A549 (cell line): Measurements from ENCODE around the gene PFKFB4. TPM values are rescaled to one million over a fixed set of nuclear protein-coding genes. Genes with fewer than 3 reads are reported as not detected.

ENCODE experiments used
- ATAC-seq, 2 experiments: fragments of 200-7000 bp in 1 of 2; fragments of >200 bp in 1 of 2; cut with Nextera tagmentation in 1 of 2; cut with Tn5 transposase in 1 of 2; 3 replicates each; pipeline versions ENCODE4 v1.8.0 to v1.9.1; 2018 to 2020; ENCODE audit warnings: mild to moderate bottlenecking in 1 of 2, moderate library complexity in 1 of 2
- CTCF ChIA-PET: fragments of 300-600 bp; sonication (Branson Sonifier 250); formaldehyde crosslinking; extraction: SDS; loops from one replicate; lab custom pipeline; 2021; ENCODE audit warnings: antibody characterized with exemption, inconsistent platforms; lab: Yijun Ruan, JAX
- POLR2A ChIA-PET: fragments of 350-600 bp; formaldehyde crosslinking; extraction: SDS; loops from one replicate; lab custom pipeline; 2021; ENCODE audit warnings: antibody characterized with exemption, inconsistent platforms; lab: Yijun Ruan, JAX
- DNase-seq, 2 experiments: peaks; one replicate each; pipeline versions ENCODE4 v3.0.0 to v3.0.0-alpha.2; 2011 to 2016; ENCODE audit warnings: low read depth in 1 of 2, low spot score in 1 of 2
- FAIRE-seq: peaks from 2 replicates; lab custom pipeline; 2011; peaks lifted over from hg19 to GRCh38; lab: Jason Lieb, UNC
- H3K27ac ChIP-seq, 2 experiments: fragments of >200 bp; sonication (Bioruptor Twin); formaldehyde crosslinking; 3 replicates each; pipeline ENCODE4 v1.5.1; 2016 to 2017
- H3K4me1 ChIP-seq: fragments of >200 bp; sonication (Bioruptor Twin); formaldehyde crosslinking; 3 replicates; pipeline ENCODE4 v1.6.1; 2016
- H3K4me2 ChIP-seq: fragments of >200 bp; sonication (Bioruptor Twin); formaldehyde crosslinking; 3 replicates; pipeline ENCODE4 v1.6.1; 2016
- H3K4me3 ChIP-seq: fragments of >200 bp; sonication (Bioruptor Twin); formaldehyde crosslinking; 3 replicates; pipeline ENCODE4 v1.5.1; 2016
- H3K9me3 ChIP-seq: fragments of >200 bp; sonication (Bioruptor Twin); formaldehyde crosslinking; 3 replicates; pipeline ENCODE4 v1.6.1; 2016
- CHD2 ChIP-seq: fragments of 150-350 bp; IDR thresholded peaks from 2 replicates; pipeline ENCODE4 v1.6.1; 2014; ENCODE audit warnings: low read length; ENCODE audit not compliant: partially characterized antibody
- CTCF ChIP-seq: fragments of >200 bp; sonication (Bioruptor Twin); formaldehyde crosslinking; IDR thresholded peaks from 3 replicates; pipeline ENCODE4 v1.5.1; 2016
- HDAC2 ChIP-seq: fragments of 200-600 bp; sonication (generic); IDR thresholded peaks from 2 replicates; pipeline ENCODE4 v1.6.1; 2016
- HES2 ChIP-seq: fragments of >200 bp; sonication (Bioruptor Twin); formaldehyde crosslinking; IDR thresholded peaks from 2 replicates; pipeline ENCODE4 v1.6.1; 2016
- HOXA7 ChIP-seq: fragments of 250-450 bp; sonication (Bioruptor Pico); IDR thresholded peaks from 2 replicates; pipeline ENCODE4 v1.5.0; 2020; ENCODE audit warnings: mild to moderate bottlenecking, moderate library complexity
- HOXB5 ChIP-seq: fragments of 250-450 bp; sonication (Bioruptor Pico); IDR thresholded peaks from 2 replicates; pipeline ENCODE4 v1.5.0; 2020; ENCODE audit warnings: mild to moderate bottlenecking, moderate library complexity
- JUNB ChIP-seq: fragments of >200 bp; sonication (Bioruptor Twin); formaldehyde crosslinking; IDR thresholded peaks from 2 replicates; pipeline ENCODE4 v1.6.1; 2016
- NR3C1 ChIP-seq: fragments of >200 bp; sonication (Bioruptor Twin); formaldehyde crosslinking; IDR thresholded peaks from 3 replicates; pipeline ENCODE4 v1.6.1; 2017
- REST ChIP-seq: fragments of 200-600 bp; sonication (generic); IDR thresholded peaks from 2 replicates; pipeline ENCODE4 v1.6.1; 2016; ENCODE audit warnings: antibody characterized with exemption, mild to moderate bottlenecking, moderate library complexity
- RNF2 ChIP-seq: fragments of 200-600 bp; sonication (generic); IDR thresholded peaks from 2 replicates; pipeline ENCODE4 v1.6.1; 2016; ENCODE audit warnings: low read depth, mild to moderate bottlenecking, antibody characterized with exemption, moderate library complexity, borderline replicate concordance
- TFCP2L1 ChIP-seq: fragments of 250-450 bp; sonication (Bioruptor Pico); IDR thresholded peaks from 2 replicates; pipeline ENCODE4 v1.5.0; 2021; ENCODE audit warnings: mild to moderate bottlenecking
- ZFP36 ChIP-seq: fragments of 450-650 bp; IDR thresholded peaks from 2 replicates; pipeline ENCODE4 v1.6.1; 2014; ENCODE audit warnings: borderline replicate concordance; ENCODE audit not compliant: partially characterized antibody
- WGBS: methylation state at CpG from one replicate; pipeline ENCODE4 v1.1.6; 2017; ENCODE audit errors: missing lambda C conversion rate; 5-methylcytosine and 5-hydroxymethylcytosine counted together
- polyA plus RNA-seq, 4 experiments: library from polyadenylated mRNA; depleted of rRNA in 3 of 4; stranded (reverse); fragments of >200 nt; fragmentation: RNase III in 1 of 4; extraction: RNeasy Plus Mini Kit Qiagen cat#74134 plus additional on column Dnase treatment in 1 of 4; gene quantifications; 2 replicates in 3 of 4; 3 replicates in 1 of 4; pipeline ENCODE4 v1.2.3, GENCODE V29; 2011 to 2017
- TF ChIP-seq, protein P1 (sequence below): fragments of >200 bp; sonication (Bioruptor Twin); formaldehyde crosslinking; IDR thresholded peaks from 3 replicates; pipeline ENCODE4 v1.6.1; 2016
- TF ChIP-seq, protein P2 (sequence below): fragments of 250-450 bp; sonication (Bioruptor Pico); IDR thresholded peaks from 2 replicates; pipeline ENCODE4 v1.5.0; 2020; ENCODE audit warnings: low read depth, mild to moderate bottlenecking, moderate library complexity

PFKFB4 gene
- polyA plus RNA-seq, 2 of the 4 experiments (the other 2 are of a cell fraction), result 8.4 to 20.9 TPM

GRCh38 chr3:48478626-48479555, 77.7 kb downstream of the PFKFB4 start:
- ATAC-seq (no peak), DNase-seq (no peak)
- no peaks in the 10 kb centered on the region for H3K9me3 ChIP-seq
- no peak overlapping the region for H3K4me3 ChIP-seq
- 91% methylated on average over 9 of the region's 19 CpGs for WGBS
- no peak for TF ChIP-seq REST
- TF ChIP-seq HOXA7 (CRISPR knock-in tag), result no peak
- no peak for TF ChIP-seq HOXB5 (CRISPR knock-in tag)
- TF ChIP-seq JUNB, result no peak
- no peak for TF ChIP-seq HDAC2
- TF ChIP-seq, protein P1, sequence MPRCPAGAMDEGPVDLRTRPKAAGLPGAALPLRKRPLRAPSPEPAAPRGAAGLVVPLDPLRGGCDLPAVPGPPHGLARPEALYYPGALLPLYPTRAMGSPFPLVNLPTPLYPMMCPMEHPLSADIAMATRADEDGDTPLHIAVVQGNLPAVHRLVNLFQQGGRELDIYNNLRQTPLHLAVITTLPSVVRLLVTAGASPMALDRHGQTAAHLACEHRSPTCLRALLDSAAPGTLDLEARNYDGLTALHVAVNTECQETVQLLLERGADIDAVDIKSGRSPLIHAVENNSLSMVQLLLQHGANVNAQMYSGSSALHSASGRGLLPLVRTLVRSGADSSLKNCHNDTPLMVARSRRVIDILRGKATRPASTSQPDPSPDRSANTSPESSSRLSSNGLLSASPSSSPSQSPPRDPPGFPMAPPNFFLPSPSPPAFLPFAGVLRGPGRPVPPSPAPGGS, result no peak
- TF ChIP-seq CTCF, result no peak
- TF ChIP-seq TFCP2L1 (CRISPR knock-in tag), result no peak
- TF ChIP-seq ZFP36, result no peak
- no peak for TF ChIP-seq CHD2
- TF ChIP-seq, protein P2, sequence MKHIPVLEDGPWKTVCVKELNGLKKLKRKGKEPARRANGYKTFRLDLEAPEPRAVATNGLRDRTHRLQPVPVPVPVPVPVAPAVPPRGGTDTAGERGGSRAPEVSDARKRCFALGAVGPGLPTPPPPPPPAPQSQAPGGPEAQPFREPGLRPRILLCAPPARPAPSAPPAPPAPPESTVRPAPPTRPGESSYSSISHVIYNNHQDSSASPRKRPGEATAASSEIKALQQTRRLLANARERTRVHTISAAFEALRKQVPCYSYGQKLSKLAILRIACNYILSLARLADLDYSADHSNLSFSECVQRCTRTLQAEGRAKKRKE (CRISPR knock-in tag), result no peak
- no peak for TF ChIP-seq HES2
- no peak for TF ChIP-seq RNF2
- TF ChIP-seq, all 56 proteins: peak for 0
- Histone ChIP-seq H3K27ac (no peak overlapping the region), H3K4me1 (peaks cover 2% of the 10 kb centered on the region), H3K4me2 (no peak overlapping the region)
- CTCF ChIA-PET, result no interaction called here
- no peak for FAIRE-seq
- POLR2A ChIA-PET, result no interaction called here

GRCh38 chr3:48477959-48478520, 78.6 kb downstream of the PFKFB4 start:
- Histone ChIP-seq H3K27ac (no peak overlapping the region), H3K4me2 (no peak overlapping the region), H3K4me3 (no peak overlapping the region), H3K4me1 (peaks cover 10% of the 10 kb centered on the region)
- no peak for FAIRE-seq
- 90% methylated on average over 4 of the region's 9 CpGs for WGBS
- POLR2A ChIA-PET, result no interaction called here
- no peak for TF ChIP-seq NR3C1
- TF ChIP-seq, all 56 proteins: peak for 0
- CTCF ChIA-PET, result no interaction called here
- no peak for DNase-seq
- ATAC-seq, result no peak
- H3K9me3 ChIP-seq, result no peaks in the 10 kb centered on the region
